T follicular helper cell (primary cell): ENCODE results near the gene COL4A1.

Experiments used
- DNase-seq: peaks from one replicate; pipeline ENCODE4 v3.0.0-alpha.2; 2020; ENCODE audit warnings: low read depth

The COL4A1 gene

DNA sequence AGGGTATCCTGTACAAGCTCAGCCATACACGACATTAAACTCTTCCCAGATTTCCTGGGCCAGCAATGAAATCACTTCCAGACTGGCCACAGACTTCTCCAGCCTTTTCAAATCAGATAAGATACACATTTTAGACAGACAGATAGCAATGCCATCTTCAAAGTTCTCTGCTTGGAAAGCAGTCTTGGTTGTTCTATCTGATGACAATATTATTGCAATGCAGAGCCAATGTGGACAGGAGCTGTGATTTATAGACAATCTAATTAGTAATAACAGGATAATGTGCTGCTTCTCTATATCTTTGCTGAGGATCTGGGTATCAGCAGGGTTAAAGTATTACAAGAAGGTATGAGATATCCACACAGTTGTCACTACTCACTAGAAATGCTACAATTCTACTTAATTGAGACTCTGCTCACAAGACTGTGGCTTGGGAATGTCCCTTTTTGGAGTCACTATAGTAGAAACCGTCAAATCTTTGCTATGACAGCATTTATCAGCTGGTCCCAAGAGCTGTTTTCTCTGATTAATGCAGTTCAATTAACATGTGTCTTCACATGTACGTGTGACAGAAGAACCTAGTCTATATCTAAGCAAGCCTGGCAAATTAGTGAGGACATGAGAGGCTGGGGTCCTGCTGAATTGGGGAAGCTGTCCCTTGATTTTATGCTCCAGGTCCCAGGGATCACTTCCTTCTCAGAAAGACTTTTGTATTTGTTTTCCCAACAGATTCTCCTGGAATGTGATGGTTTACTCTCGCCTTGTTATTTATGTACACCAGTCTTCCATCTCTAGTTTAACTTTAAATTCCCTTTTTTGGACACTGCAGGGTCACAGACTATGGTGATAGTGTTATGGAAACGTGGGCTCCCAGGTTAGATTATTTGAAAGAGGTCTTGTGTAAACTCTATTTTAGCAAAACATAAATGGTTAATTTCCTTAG is 68.8 kb downstream of the COL4A1 start:
- no peak for DNase-seq

DNA sequence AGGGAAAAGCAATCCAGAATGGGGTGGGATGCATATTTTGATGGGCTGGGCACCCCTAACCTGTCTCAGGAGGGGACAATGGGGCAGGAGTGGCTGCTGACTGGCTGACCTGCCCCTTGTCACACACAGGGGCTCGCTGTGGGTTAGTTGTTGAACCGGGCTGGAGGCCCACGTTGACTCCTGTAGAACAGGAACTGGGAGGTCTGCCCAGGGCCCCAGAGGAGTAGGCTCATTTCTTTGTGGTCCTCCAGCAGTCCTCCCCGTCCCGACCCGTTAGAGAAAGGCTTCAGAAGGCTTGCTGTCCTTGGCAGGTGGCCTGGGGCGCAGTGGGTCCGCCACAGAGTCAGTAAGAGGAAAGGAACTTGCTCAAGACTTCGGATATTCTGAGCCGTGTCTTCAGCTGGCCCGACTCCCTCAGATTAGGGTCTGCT is 70.1 kb downstream of the COL4A1 start:
- no peak for DNase-seq

DNA sequence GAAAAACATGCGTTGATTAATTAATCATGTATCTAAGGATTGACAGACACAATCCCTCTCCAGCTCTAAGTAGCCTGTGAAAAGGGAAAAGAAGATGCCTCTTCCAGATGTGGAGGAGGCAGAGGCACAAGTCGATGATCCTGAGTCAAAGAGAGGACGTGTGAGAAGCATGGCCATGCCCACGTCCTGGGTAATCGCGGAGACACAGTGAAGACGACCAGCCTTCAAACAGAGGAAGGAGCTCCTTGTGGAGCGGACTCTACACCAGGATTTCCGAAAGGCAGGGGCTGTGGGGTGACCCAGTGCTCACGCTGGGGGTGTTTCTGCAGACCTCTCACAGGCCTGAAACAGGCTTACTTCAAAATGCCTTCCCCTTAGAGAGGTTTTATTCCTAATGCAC is 70.5 kb downstream of the COL4A1 start:
- no peak for DNase-seq

GRCh38 chr13:110234532-110234931 is 72.4 kb downstream of the COL4A1 start:
- DNase-seq: no peak

DNA sequence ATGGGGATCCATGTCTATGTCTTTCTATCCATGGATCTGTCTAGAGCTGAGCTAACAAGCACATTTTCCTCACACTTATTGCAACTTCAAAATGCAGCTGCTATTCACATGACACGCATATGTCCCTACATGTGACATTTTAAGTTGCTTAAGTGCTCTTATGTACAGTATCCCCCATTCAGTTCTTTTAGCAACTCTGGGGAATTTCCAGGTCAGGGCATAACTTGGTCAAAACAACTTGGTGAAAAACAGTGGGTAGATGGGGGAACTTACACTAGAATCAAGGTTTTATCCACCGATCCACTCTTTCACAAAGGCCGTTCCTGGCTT is 73.0 kb downstream of the COL4A1 start:
- DNase-seq: no peak

- DNase-seq: no peak
Measured at GRCh38 chr13:110233181-110233950, 73.6 kb downstream of the COL4A1 start.

DNA sequence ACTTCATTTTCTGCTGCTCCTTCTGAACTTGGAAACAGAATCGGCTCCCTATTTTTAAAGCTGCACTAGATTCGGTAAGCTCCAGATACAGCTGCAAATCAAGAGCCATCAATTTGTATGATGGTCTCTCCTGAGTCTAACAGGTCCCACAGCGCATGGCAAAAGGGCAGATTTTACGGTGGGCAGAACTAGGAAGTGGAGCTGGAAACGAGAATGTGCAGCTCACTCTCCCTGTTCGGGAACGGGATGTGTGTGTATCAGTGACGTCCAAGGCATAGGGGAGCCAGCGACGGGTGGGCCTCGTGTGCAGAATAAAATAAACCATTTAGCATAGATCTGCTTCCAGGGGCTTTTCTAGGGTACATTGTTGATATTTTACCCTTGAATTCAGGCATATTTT is 74.2 kb downstream of the COL4A1 start:
- DNase-seq: no peak

GRCh38 chr13:110232142-110232541 is 74.8 kb downstream of the COL4A1 start:
- DNase-seq: no peak

GRCh38 chr13:110231348-110232047 is 75.5 kb downstream of the COL4A1 start:
- no peak for DNase-seq

- no peak for DNase-seq
Measured at GRCh38 chr13:110230661-110231347, 76.2 kb downstream of the COL4A1 start.

DNA sequence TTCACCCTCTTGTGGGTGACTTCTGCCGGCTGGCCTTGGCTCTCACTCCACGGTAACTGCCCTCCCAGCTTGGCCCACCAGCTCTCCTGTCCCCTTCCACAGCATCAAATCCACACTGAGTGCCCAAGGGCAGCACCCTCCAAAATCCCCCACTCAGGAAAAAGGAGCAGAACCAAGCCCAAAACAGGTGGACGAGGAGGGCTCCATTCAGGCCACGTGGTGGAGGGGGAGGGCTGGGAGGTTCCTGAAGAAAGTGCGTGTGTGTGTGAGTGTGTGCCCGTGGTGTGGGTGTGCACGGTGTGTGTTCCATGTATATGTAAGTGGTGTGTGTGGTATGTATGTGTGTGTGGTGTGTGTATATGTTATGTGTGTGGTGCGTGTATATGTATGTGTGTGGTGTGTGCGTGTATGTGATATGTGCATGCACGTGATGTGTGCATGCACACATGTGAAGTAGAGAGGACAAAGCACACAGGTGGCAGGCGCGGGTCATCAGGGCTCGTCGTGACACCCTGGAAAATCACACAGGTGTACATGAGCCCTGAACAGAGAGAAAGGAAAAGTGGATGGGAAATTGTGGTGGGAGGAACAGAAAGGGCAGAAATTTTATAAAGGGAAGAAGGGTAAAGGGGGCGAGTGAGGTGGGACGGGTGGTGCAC is 76.9 kb downstream of the COL4A1 start:
- DNase-seq: no peak

GRCh38 chr13:110228936-110229904 is 77.7 kb downstream of the COL4A1 start:
- no peak for DNase-seq

DNA sequence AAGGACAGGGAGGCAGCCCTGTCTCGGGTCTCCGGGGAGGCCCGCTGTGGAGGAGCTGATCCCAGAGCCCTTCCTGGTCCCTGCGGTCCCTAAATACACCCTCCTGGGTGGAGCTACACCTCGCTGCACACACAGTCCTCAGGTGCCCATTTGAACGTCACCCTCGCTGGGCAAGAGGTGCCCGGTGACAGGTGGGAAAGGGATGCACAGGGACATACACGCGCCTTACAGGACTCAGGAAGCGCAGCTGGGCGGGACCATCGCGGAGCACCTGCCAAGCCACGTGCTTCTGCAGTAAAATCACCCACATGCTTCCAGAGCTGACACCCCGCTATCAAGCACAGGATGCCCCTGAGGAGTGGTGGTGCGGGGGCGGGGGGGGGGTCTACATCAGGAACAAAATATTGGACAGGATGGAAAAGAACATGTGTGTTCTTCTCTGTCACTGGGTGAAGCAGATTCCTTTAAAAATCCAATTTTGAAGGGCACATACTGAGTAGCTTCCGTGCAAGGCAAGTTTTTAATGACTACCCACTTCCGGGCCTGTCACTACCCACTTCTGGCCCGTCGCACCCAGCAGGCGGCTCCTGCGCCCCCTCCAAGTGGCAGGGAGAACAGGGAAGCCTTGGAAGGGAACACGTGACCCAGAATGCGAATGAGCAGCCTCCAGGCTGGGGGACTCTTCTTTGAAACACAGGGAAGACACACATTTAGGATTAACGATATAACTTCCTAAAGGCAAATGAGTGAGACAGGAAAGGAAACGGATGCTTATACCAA is 78.9 kb downstream of the COL4A1 start:
- DNase-seq: no peak

DNA sequence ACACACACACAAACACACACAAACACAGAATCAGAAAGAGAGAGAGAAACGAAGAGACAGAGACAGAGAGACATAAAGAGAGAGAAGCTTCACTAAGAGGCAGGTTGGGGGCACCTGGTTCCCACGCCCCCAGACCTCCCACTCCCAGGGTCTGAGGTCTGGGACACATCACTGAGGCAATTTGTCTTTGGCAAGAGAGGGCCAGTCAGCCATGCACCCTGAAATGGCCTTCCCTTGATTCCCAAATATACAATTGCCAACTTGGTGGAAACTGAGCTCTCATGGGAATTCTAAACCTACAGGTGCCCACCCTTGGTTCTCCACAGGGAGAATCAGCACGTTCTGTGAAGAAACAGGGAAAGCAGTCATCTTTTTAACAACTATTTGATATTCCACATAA is 79.5 kb downstream of the COL4A1 start:
- DNase-seq: no peak

DNA sequence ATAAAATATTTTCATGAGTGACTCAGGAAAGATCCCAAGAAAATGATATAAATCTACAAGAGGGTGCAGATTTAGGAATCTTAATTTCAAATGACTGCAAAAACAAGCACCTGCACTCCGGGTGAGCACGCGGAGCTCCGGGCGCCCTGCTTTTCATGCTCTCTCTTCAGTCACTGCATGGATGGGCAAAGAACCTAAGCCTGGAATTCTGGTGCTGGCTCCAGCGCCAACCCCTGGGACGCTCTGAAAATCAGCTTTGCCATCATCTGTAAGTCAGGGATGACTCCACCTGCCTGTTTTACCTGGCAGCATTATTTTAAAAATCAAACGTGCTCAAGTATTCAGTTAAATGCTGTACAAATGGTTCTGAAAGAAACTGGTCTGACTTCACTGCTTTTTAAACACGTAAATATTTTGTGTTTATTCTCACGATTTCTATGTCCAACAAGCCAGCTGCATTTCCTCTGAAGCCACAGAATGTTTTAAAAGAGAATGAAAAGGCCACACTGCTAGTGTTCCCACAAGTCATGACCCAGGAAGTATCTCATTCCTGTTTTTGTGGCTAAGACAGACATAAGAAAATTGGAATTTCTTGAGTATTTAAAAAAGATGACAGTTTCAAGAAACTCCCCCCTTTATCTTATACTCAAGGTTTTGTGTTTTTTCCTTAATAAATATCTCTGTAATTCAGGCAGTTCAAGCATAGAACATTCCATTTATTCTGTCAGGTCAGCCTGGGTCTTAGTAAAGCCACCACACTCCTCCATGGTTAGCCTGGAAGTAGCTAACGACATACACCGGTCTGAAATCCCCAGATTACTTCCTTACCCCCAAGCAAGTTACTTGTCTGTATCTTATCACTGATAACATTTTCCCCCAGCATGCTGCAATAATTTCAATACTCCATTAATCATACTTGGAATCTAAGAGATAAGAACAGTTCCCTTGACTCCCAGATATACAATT is 81.1 kb downstream of the COL4A1 start:
- DNase-seq: no peak

DNA sequence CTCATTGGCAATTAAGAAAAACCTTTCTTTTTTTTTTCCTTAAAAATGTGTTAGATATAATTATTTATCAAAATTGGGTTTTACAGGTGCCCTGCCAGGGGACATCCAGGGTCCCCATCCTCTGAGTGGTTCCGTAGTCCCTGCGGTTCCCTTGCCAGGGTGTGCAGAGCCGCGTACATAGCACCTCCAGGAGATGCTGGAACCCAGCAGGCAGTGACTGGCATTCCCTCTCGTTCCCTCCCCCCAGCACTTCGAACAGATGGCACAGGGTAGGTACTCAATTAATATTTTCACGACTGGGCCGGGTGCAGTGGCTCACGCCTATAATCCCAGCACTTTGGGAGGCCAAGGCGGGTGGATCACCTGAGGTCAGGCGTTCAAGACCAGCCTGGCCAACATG is 82.0 kb downstream of the COL4A1 start:
- DNase-seq: no peak

DNA sequence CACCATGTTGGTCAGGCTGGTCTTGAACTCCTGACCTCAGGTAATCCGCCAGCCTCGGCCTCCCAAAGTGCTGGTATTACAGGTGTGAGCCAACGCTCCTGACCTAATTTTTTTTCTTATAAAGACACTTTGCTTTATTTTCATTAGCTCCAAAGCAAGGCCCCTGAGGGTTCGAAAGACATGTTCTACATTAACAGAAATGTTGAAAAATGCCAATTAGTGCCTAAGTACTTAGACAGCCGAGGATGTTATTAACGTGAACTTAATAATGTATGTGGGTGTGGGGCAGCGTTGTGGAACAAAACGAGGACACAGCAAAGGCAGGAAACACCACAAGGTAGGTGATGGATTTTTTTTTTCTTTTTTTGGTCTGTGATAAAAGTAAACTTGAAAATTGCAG is 82.4 kb downstream of the COL4A1 start:
- DNase-seq: no peak

- DNase-seq: no peak
Measured at GRCh38 chr13:110221406-110222117, 85.4 kb downstream of the COL4A1 start.
